HG02938 (cell line): ENCODE measurements around the gene ASCC3.

ENCODE experiments used
- ATAC-seq: cut with Tn5 transposase; IDR thresholded peaks from one replicate; pipeline ENCODE4 v1.9.1; 2021; ENCODE audit warnings: mild to moderate bottlenecking, moderate library complexity; ENCODE audit not compliant: unreplicated experiment

ASCC3 gene, protein sequence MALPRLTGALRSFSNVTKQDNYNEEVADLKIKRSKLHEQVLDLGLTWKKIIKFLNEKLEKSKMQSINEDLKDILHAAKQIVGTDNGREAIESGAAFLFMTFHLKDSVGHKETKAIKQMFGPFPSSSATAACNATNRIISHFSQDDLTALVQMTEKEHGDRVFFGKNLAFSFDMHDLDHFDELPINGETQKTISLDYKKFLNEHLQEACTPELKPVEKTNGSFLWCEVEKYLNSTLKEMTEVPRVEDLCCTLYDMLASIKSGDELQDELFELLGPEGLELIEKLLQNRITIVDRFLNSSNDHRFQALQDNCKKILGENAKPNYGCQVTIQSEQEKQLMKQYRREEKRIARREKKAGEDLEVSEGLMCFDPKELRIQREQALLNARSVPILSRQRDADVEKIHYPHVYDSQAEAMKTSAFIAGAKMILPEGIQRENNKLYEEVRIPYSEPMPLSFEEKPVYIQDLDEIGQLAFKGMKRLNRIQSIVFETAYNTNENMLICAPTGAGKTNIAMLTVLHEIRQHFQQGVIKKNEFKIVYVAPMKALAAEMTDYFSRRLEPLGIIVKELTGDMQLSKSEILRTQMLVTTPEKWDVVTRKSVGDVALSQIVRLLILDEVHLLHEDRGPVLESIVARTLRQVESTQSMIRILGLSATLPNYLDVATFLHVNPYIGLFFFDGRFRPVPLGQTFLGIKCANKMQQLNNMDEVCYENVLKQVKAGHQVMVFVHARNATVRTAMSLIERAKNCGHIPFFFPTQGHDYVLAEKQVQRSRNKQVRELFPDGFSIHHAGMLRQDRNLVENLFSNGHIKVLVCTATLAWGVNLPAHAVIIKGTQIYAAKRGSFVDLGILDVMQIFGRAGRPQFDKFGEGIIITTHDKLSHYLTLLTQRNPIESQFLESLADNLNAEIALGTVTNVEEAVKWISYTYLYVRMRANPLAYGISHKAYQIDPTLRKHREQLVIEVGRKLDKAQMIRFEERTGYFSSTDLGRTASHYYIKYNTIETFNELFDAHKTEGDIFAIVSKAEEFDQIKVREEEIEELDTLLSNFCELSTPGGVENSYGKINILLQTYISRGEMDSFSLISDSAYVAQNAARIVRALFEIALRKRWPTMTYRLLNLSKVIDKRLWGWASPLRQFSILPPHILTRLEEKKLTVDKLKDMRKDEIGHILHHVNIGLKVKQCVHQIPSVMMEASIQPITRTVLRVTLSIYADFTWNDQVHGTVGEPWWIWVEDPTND (N-terminal part only)

GRCh38 chr6:100880853-100881706 is at the start of gene ASCC3:
Gene ASCC3, minus strand, starts transcription at chr6:100881329. Its CDS starts 13,332 bp downstream, at chr6:100867997.
- peak; percentile 91 for ATAC-seq

DNA sequence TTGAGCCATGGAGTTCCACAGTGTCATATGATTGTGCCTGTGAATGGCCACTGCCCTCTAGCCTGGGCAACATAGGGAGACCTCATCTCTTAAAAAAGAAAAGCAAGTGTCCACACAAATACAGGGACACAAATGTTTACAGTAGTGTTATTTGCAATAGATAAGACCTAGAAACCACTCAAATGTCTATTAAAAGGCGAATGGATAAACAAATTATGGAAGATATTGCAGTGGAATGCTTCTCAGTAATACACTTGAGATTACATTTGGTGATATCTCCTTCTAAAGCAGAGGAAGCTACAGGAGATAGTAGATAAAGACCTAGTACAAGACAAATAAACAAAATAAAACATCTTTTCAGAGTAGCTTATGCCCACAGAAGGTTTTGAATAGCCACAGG is 44.6 kb upstream of the ASCC3 start:
- no peak for ATAC-seq

DNA sequence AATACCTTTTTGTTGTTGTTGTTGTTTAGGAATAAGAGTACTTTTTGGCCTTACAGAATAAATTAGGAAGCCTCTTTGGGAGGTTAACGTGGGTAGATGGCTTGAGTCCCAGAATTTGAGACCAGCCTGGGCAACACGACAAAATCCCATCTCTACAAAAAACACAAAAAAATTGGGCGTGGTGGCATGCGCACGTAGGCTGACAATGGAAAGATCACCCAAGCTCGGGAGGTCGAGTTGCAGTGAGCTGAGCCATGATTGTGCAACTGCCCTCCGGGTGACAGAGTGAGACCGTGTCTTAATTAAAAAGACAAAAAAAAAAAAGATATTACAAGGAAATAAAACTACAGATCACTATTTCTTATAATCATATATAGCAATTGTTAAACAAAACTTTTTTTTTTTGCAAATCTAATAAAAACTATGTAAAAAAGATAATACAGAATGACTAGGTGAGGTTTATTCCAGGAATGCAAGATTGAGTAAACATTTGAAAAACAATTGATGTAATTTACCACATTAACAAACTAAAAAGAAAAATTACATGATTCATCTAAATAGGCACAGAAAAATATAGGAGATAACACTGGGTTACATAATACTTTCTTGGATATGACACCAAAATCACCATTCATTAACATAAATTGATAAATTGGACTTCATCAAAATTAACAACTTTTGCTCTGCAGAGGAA is 43.6 kb upstream of the ASCC3 start:
- ATAC-seq, result no peak

- no peak for ATAC-seq
Observed at GRCh38 chr6:100923481-100924165, 42.5 kb upstream of the ASCC3 start.

DNA sequence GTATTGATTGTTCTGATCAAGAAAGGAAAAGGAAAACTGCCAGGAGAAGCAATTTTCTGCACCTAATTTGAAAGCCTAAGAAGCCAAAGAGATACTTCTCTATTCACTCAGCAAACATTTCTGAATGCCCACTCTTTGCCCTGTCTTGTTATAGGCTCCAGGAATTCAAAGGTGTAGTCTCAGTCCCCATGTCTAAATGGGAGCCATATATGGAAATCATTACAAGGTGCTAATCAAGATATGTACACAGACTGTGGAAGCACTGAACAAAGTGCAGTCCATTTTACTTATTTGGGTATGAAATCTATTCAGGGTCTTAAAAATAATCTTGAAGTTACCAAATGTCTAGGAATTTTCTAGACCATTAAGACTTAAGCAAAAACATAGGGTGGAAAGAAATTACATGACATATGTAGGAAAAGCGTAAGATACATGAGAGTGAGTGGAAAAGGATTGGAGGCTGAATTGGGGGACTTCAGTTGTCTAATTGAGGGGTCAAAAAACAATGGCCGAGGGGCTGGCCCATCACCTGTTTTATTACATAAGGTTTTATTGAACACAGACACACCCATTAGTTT is 39.0 kb upstream of the ASCC3 start:
- no peak for ATAC-seq

GRCh38 chr6:100918152-100918551 is 37.0 kb upstream of the ASCC3 start:
- no peak for ATAC-seq

DNA sequence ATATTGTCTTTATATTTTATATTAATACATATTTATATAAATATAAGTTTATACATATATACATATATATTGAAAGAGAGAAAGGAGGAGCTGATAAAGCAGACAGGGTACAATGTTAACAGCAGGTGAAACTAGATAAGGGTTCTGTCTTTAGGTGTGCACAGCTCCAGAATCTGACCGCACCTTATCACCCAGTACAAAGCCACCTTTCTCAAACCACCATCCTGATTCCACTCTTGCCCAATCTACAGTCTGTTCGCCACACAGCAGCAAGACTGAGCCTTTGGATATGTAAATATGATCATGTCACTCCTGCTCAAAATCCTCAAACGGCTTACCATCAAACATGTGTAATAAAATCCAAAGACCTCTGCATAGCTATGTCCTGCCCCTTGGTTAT is 34.7 kb upstream of the ASCC3 start:
- no peak for ATAC-seq

GRCh38 chr6:100913400-100914276 is 32.5 kb upstream of the ASCC3 start:
- no peak for ATAC-seq

GRCh38 chr6:100906325-100906724 is 25.2 kb upstream of the ASCC3 start:
- no peak for ATAC-seq

GRCh38 chr6:100905067-100905466 is 23.9 kb upstream of the ASCC3 start:
- no peak for ATAC-seq

DNA sequence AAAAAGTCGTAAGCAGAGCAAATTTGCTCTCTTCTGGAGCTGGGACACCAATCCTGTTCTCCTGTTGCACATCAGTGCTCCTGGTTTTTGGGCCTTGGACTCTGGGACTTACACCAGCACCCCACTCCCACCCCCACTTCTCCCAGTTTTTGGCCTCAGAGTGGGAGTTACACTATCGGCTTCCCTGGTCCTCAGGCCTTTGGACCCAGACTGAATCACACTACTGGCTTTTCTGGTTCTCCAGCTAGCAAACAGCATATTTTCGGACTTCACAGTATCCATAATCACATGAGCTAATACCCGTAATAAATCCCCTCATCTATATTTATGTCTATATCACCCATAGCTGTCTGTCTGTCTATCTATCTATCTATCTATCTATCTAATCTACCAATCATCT is 23.2 kb upstream of the ASCC3 start:
- ATAC-seq, result no peak

DNA sequence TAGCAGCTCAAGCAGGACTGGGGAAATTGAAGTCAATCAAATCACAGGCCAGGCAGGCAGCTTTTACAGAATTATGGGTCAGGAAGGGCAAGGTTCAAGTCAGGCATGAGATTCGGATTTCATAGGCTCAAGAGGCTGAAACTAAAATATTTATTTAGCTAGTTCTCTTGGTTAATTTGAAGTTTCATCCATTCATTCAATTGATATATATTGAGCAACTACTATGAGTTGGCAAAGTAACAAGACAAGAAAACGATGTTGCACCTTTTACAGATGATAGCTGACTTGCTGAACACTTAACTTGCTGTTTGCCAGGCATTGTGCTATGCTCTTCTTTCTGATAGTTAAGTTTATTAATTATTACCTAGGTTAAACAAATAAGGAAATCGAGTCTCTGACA is 20.5 kb upstream of the ASCC3 start:
- no peak for ATAC-seq

GRCh38 chr6:100899202-100899601 is 18.1 kb upstream of the ASCC3 start:
- ATAC-seq, result no peak

GRCh38 chr6:100897671-100898070 is 16.5 kb upstream of the ASCC3 start:
- ATAC-seq, result no peak

DNA sequence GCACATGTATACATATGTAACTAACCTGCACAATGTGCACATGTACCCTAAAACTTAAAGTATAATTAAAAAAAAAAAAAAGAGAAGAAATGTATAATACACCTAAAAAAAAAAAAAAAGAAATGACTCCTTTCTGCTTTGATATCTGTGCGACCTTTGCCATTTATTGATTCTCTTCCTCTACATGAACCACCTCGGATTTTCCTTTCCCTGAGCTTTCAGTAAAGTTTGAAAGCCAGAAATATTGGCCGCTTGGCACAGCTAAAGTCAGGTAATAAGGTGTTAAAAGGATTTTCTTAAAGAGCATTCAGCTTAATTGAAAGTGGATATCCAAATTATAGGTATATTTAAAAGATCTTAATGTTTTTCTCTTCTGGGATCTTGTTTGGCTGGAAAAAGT is 12.6 kb upstream of the ASCC3 start:
- ATAC-seq, result no peak

DNA sequence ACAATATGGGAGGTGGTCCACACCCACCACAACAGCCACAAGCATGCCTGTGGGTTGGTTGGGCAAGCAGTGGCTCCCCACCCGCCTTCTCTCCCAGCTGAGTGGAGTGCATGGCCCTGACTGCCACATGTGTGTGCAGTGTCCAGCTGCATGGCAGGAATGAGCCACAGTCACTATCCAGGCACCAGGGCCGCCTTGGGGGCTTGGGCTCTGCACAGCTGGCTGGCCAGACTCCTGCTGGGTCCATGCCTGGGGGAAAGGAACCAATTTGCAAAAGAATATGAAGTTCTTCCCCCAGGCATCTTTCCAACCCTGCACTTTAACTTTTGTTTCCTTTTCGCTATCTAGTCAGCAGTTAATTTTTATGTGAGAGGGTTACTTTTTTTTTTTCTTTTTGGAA is 11.6 kb upstream of the ASCC3 start:
- no peak for ATAC-seq

DNA sequence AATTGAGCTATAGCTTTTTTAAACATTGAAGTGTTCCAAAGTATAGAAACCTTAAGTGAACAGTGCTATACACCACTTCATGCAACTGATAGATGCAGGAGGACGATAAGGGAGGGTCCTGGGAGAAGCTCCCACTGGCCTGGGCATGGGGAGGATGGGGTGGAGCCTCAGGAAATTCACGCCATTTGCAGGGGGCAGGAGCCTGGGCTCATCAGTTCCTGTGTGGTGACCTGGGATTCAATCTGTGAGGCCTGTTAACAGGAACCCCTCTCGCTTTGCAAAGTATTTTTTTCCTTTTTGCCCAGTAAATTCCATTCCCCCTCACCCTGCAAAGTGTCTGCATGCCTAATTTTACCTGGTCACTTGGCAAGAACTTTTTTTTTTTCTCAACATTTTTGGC is 11.0 kb upstream of the ASCC3 start:
- no peak for ATAC-seq

DNA sequence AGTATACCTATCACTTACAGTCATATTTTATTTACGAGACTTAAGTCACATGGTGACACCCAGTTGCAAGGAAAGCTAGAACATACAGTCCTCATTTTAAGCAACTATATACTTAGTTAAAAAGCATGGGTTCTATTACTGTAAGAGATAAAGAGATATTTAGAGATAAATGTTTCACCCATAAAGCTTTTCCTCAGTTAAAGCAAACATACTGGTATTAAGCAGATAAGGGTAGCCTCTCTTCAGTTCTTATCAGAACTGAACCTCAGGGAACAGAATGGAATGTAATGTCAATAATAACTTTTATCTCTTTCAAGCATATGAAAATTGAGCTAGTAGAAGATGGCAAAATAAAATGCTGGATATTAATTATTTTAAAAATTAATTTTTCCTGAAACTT is 9.9 kb upstream of the ASCC3 start:
- ATAC-seq, result no peak
